Osteoblast (primary cell): Measurements from ENCODE around the gene USP12. TPM values are rescaled to one million over a fixed set of nuclear protein-coding genes. Genes with fewer than 3 reads are reported as not detected.

Source experiments
- DNase-seq: peaks from one replicate; pipeline ENCODE4 v3.0.0; 2011; ENCODE audit warnings: low spot score, mixed read lengths; ENCODE audit not compliant: insufficient read length; ENCODE audit errors: missing footprints
- H2AFZ ChIP-seq: 2 replicates; pipeline ENCODE4 v1.6.0; 2011; ENCODE audit warnings: mild to moderate bottlenecking, low read length
- H3K27ac ChIP-seq: 2 replicates; pipeline ENCODE4 v1.5.1; 2011; ENCODE audit warnings: mild to moderate bottlenecking, low read depth, low read length, moderate library complexity
- H3K27me3 ChIP-seq: 2 replicates; pipeline ENCODE4 v1.6.0; 2012; ENCODE audit warnings: mild to moderate bottlenecking, control low read depth, inconsistent platforms, low read length, moderate library complexity; ENCODE audit not compliant: insufficient read depth
- H3K36me3 ChIP-seq: 2 replicates; pipeline ENCODE4 v1.5.1; 2011; ENCODE audit warnings: mild to moderate bottlenecking, low read length, control low read depth, moderate library complexity; ENCODE audit not compliant: insufficient read depth
- H3K4me1 ChIP-seq: 2 replicates; pipeline ENCODE4 v1.5.1; 2011; ENCODE audit warnings: mild to moderate bottlenecking, low read length, control low read depth, moderate library complexity; ENCODE audit not compliant: insufficient read depth
- H3K4me2 ChIP-seq: 2 replicates; pipeline ENCODE4 v1.6.0; 2011; ENCODE audit warnings: mild to moderate bottlenecking, low read length; ENCODE audit not compliant: insufficient read depth
- H3K4me3 ChIP-seq: fragments of 200-600 bp; sonication (generic); 3 replicates; pipeline ENCODE4 v1.5.1; 2012; ENCODE audit warnings: mild to moderate bottlenecking, low read length, inconsistent platforms; ENCODE audit not compliant: insufficient read depth
- H3K79me2 ChIP-seq: 2 replicates; pipeline ENCODE4 v1.6.0; 2012; ENCODE audit warnings: mild to moderate bottlenecking, low read length, control low read depth, inconsistent platforms; ENCODE audit not compliant: insufficient read depth
- H3K9me3 ChIP-seq: 2 replicates; pipeline ENCODE4 v1.5.1; 2011; ENCODE audit warnings: low read depth, low read length, control low read depth
- H4K20me1 ChIP-seq: 2 replicates; pipeline ENCODE4 v1.6.0; 2012; ENCODE audit warnings: mild to moderate bottlenecking, low read length, control low read depth; ENCODE audit not compliant: insufficient read depth
- CTCF ChIP-seq: IDR thresholded peaks from 2 replicates; pipeline ENCODE4 v1.5.1; 2011; ENCODE audit warnings: mild to moderate bottlenecking, low read depth, low read length, moderate library complexity; ENCODE audit errors: extremely low read depth
- total RNA-seq: library from RNA; depleted of rRNA; stranded (reverse); fragments of >200 nt; gene quantifications from 2 replicates; pipeline ENCODE4 v1.2.3, GENCODE V29; 2012

USP12 gene
- total RNA-seq, 1 donor: 24.6 TPM

GRCh38 chr13:27016875-27017274, 154.7 kb downstream of the USP12 start:
- Histone ChIP-seq H4K20me1 (no peaks in the 10 kb centered on the region), H3K4me3 (no peak overlapping the region), H3K27me3 (no peaks in the 10 kb centered on the region), H3K36me3 (no peaks in the 10 kb centered on the region), H3K9me3 (no peaks in the 10 kb centered on the region), H2AFZ (no peak overlapping the region), H3K79me2 (no peaks in the 10 kb centered on the region), H3K4me1 (peaks cover 19% of the 10 kb centered on the region), H3K27ac (no peak overlapping the region), H3K4me2 (no peak overlapping the region)
- no peak for DNase-seq
- TF ChIP-seq CTCF: no peak

Other genes starting within 250 kb of the USP12 start
- 544 and 726 TPM in 2 replicates for gene RPL21, start 79.7 kb upstream of the USP12 start, total RNA-seq
- gene RASL11A, start 99.0 kb upstream of the USP12 start, total RNA-seq: 8.8 and 11.9 TPM in 2 replicates